Coronary artery (tissue), 2 donors: ENCODE measurements around the gene RARG.
"Not testable (repeated sequence)": the region's sequence is repeated elsewhere in the genome, so short reads cannot be mapped to it uniquely, and the experiment has no call there.

Experiments used
- DNase-seq: peaks from one replicate; pipeline ENCODE4 v3.0.0-alpha.2; 2017; ENCODE audit warnings: low spot score
- H3K27ac ChIP-seq, 2 donors: fragments of 200-600 bp; sonication (generic); one replicate each; pipeline ENCODE4 v1.5.1; 2016 to 2019
- H3K4me3 ChIP-seq: fragments of 200-600 bp; sonication (generic); 2 replicates; pipeline ENCODE4 v1.5.1; 2016; ENCODE audit warnings: mild to moderate bottlenecking, moderate library complexity
- TF ChIP-seq, protein P1 (sequence below): fragments of 200-600 bp; sonication (generic); IDR thresholded peaks from one replicate; pipeline ENCODE4 v1.5.1; 2019; ENCODE audit warnings: antibody characterized with exemption

Gene RARG

GRCh38 chr12:53208435-53208834 is 23.6 kb downstream of the RARG start:
- no peak for DNase-seq
- TF ChIP-seq, protein P1, sequence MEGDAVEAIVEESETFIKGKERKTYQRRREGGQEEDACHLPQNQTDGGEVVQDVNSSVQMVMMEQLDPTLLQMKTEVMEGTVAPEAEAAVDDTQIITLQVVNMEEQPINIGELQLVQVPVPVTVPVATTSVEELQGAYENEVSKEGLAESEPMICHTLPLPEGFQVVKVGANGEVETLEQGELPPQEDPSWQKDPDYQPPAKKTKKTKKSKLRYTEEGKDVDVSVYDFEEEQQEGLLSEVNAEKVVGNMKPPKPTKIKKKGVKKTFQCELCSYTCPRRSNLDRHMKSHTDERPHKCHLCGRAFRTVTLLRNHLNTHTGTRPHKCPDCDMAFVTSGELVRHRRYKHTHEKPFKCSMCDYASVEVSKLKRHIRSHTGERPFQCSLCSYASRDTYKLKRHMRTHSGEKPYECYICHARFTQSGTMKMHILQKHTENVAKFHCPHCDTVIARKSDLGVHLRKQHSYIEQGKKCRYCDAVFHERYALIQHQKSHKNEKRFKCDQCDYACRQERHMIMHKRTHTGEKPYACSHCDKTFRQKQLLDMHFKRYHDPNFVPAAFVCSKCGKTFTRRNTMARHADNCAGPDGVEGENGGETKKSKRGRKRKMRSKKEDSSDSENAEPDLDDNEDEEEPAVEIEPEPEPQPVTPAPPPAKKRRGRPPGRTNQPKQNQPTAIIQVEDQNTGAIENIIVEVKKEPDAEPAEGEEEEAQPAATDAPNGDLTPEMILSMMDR, result no peak
- H3K4me3 ChIP-seq, result no peak overlapping the region
- no peak overlapping the region for H3K27ac ChIP-seq

DNA sequence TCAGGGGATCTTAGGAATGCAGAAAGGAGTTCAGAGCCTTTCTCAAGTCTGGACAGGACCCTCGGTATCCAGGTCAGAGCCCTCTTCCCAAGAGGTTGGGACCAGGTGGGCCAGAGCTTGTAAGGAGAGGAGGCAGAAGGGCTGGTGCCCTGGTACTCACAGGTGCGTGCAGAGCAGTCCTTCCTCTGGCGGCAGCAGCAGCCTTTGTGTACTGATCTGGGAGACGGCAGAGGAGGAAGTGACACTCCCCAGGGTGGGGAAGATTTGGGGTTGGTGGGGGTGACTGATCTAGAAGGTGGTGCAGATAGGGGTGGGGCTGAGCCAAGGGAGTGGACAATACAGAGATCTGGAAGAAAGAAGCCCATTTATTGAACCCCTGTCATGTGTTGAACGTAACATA is 25.0 kb downstream of the RARG start, which contains the start of gene ITGB7:
Gene ITGB7, minus strand, starts transcription at position 210 of the 400 bp plus-strand sequence. CDS start 6,808 bp downstream, outside the sequence.
- H3K27ac ChIP-seq, result peak within 1 kb of the TSS in 1 of 2 donors; percentile 19
- DNase-seq, result no peak

GRCh38 chr12:53205747-53206419 is 26.1 kb downstream of the RARG start:
- no peak overlapping the region for H3K4me3 ChIP-seq
- TF ChIP-seq, protein P1, result no peak
- no peak for DNase-seq
- peak overlapping the region in 1 of 2 donors; percentile 19 for H3K27ac ChIP-seq

More for the DNA sequence above, 25.0 kb downstream of the RARG start, which contains the start of gene ITGB7:
- TF ChIP-seq, protein P1, result no peak
- no peak within 1 kb of the TSS for H3K4me3 ChIP-seq

GRCh38 chr12:53204351-53204750 is 27.7 kb downstream of the RARG start:
- TF ChIP-seq, protein P1, result no peak
- Histone ChIP-seq H3K27ac (no peak overlapping the region), H3K4me3 (no peak overlapping the region)
- DNase-seq, result no peak

DNA sequence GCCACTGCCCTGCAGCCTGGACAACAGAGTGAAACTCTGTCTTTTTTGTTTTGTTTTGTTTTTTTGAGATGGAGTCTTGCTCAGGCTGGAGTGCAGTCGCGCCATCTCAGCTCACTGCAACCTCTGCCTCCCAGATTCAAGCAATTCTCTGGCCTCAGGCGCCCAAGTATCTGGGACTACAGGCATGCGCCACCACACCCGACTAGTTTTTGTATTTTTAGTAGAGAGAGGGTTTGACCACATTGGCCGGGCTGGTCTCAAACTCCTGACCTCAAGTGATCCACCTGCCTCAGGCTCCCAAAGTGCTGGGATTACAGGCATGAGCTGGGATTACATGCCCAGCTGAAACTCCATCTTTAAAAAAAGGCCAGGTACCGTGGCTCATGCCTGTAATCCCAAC is 29.7 kb downstream of the RARG start:
- not testable (repeated sequence) for H3K4me3 ChIP-seq, DNase-seq, H3K27ac ChIP-seq

GRCh38 chr12:53201639-53202038 is 30.4 kb downstream of the RARG start:
- no peak overlapping the region for H3K4me3 ChIP-seq
- no peak for DNase-seq
- TF ChIP-seq, protein P1, result no peak
- H3K27ac ChIP-seq, result no peak overlapping the region

DNA sequence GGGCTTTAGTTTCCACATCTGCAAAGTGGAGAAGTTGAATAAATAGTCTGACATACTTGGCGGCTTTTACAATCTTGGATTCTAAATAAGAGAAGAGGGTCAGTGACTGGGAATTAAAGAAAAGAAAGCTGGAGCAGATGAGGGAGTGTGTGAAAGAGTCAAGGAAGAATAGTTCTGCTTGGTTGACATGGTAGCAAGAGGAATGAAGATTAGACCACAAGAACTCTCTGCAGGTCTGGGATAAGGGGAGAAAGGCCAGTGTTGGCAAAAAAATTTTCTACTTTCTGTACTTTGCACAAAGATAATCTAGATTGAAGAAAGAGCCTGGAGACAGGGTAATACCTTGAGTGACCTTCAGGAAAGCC is 30.9 kb downstream of the RARG start:
- H3K4me3 ChIP-seq, result no peak overlapping the region
- H3K27ac ChIP-seq, result no peak overlapping the region
- TF ChIP-seq, protein P1, result no peak
- no peak for DNase-seq
